Ovary (tissue), 3 donors: Measurements from ENCODE around the gene SWT1.

Source experiments
- EP300 ChIP-seq: sonication (generic); formaldehyde crosslinking; IDR thresholded peaks from one replicate; pipeline ENCODE4 v1.6.1; 2017; ENCODE audit warnings: antibody characterized with exemption
- TF ChIP-seq, protein P1 (sequence below), 3 donors: fragments of 450-650 bp in 2 of 3; fragments of 200-600 bp in 1 of 3; IDR thresholded peaks; one replicate each; pipeline versions ENCODE4 v1.5.1 to v1.8.0; 2016 to 2022; ENCODE audit warnings: antibody characterized with exemption in 3 of 3, mild to moderate bottlenecking in 1 of 3
- donor health status: DM: no; HTN: no; CAD: no.

- TF ChIP-seq, protein P1, sequence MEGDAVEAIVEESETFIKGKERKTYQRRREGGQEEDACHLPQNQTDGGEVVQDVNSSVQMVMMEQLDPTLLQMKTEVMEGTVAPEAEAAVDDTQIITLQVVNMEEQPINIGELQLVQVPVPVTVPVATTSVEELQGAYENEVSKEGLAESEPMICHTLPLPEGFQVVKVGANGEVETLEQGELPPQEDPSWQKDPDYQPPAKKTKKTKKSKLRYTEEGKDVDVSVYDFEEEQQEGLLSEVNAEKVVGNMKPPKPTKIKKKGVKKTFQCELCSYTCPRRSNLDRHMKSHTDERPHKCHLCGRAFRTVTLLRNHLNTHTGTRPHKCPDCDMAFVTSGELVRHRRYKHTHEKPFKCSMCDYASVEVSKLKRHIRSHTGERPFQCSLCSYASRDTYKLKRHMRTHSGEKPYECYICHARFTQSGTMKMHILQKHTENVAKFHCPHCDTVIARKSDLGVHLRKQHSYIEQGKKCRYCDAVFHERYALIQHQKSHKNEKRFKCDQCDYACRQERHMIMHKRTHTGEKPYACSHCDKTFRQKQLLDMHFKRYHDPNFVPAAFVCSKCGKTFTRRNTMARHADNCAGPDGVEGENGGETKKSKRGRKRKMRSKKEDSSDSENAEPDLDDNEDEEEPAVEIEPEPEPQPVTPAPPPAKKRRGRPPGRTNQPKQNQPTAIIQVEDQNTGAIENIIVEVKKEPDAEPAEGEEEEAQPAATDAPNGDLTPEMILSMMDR (IDR thresholded peaks at IDR 0.05) = no peak
- no peak for TF ChIP-seq EP300
Measured at GRCh38 chr1:185129708-185130107, 27.3 kb upstream of the SWT1 start.
